ENCODE measurements around the gene ZNF45.
"Not testable (repeated sequence)": the region's sequence is repeated elsewhere in the genome, so short reads cannot be mapped to it uniquely, and the experiment has no call there.

The ZNF45 gene

GRCh38 chr19:43934985-43935708 is at the start of gene ZNF45:
ZNF45 (minus strand) TSS chr19:43935282; CDS start chr19:43922185, 13,097 bp downstream.
- DNase-seq, result peak; percentile 95

DNA sequence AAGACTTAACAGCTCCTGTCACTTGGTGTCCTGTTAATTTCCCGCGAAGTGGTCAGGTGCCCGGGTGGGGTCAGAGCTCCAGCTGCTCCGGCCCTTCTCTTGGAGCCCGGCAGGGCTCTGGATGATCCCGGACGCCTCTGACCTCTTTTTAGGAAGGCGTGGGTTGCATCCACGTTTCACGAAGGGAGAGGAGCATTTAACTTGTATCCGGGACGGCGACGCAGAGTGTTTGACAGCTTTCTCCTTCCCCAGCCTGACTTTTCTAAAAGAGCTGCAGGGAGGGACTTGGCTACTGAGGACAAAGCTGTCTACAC is 49.6 kb upstream of the ZNF45 start:
- no peak for DNase-seq

DNA sequence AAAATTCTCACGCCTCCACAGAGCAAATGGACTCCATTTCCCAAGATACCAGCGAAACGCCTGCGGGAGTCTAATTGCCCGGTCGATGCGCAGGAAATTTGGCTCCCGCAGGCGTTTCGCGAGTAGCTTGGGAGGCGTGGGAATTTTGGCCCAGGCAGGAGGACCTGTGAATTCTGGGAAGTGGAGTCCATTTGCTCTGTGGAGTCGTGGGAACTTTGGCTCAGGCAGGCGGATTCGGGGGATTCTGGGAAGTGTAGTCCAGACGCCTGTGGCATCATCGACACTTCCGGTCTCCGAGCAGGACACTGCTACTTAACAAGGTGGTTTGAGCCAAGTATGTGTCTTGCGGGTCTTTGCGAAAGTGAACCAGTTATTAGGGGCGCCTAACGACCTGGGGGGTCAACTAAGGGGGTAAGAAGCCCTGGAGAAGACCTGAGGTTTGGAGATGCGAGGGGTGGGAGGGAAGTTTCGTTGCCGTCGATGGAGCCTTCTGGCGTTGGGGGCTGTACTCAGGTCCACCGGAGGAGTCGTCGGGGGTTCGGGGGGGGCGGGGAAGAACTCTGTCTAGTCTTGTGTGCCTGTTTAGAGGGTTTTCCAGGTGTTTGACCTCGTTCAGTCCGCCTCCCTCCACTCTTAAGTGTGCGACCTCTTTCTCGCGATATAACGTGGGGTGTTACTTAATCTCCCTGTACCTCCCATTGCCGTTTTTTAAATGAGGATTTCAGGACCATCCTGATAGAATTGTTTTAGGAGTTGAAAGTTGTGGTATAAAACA is 49.0 kb upstream of the ZNF45 start, which contains the start of gene ZNF155:
TSS of gene ZNF155 (plus strand) at position 277 of the 775 bp plus-strand sequence. CDS start 4,356 bp downstream, outside the sequence.
- DNase-seq, result peak; percentile 96

- DNase-seq, result no peak
Measured at GRCh38 chr19:43983544-43983911, 48.4 kb upstream of the ZNF45 start.

GRCh38 chr19:43976732-43977131 is 41.6 kb upstream of the ZNF45 start:
- no peak for DNase-seq

DNA sequence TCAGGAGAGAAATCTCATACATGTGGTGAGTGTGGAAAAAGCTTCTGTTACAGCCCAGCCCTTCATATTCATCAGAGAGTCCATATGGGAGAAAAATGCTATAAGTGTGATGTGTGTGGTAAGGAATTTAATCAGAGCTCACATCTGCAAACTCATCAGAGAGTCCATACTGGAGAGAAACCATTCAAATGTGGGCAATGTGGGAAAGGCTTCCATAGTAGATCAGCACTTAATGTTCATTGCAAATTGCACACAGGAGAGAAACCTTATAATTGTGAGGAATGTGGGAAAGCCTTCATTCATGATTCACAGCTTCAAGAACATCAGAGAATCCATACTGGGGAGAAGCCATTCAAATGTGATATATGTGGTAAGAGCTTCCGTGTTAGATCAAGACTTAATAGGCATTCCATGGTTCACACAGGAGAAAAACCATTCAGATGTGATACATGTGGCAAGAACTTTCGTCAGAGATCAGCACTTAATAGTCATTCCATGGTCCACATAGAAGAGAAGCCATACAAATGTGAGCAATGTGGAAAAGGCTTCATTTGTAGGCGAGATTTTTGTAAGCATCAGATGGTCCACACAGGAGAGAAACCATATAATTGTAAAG is 31.1 kb upstream of the ZNF45 start:
- no peak for DNase-seq

DNA sequence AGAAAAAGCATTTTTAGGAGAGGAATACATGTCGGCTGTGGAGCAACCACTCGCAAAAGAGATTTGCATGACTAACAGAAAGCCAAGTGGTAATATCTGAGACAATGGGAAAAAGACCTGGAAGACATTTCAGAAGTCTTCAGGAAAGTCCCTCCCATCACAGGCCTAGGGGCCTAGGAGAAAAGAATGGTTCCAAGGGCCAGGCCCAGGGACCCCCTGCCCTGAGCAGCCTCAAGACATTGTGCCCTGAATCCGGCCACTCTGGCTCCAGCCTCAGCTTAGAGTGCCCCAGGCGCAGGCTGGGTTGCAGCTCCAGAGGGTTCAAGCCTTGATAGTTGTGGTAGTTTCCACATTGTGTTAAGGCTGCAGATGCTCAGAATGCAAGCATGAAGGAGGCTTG is 25.3 kb upstream of the ZNF45 start:
- no peak for DNase-seq

- DNase-seq, result no peak
Measured at GRCh38 chr19:43957891-43958290, 22.8 kb upstream of the ZNF45 start.

DNA sequence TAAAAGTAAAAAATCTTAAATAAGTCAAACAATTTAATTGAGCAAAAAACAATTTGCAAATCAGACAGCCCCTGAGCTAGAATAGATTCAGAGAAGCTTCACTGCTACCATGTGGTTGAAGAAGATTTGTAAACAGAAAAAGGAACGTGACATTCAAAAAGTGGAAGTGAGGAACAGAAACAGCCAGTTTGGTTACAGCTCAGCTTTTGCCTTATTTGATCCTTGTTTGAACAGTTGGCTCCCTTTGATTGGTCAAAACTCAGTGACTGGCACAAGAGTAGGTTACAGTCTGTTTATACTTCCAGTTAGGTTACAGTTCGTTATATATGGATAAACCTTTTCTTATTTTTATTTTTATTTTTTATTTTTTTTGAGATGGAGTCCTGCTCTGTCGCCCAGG is 21.7 kb upstream of the ZNF45 start:
- no peak for DNase-seq

GRCh38 chr19:43950834-43951645 is 16.0 kb upstream of the ZNF45 start, which contains the start of gene ZNF221:
ZNF221 (plus strand) TSS chr19:43951228; CDS start chr19:43962727, 11,499 bp downstream.
- DNase-seq, result peak; percentile 94

- DNase-seq, result not testable (repeated sequence)
Measured at GRCh38 chr19:43949803-43950202, 14.7 kb upstream of the ZNF45 start.

DNA sequence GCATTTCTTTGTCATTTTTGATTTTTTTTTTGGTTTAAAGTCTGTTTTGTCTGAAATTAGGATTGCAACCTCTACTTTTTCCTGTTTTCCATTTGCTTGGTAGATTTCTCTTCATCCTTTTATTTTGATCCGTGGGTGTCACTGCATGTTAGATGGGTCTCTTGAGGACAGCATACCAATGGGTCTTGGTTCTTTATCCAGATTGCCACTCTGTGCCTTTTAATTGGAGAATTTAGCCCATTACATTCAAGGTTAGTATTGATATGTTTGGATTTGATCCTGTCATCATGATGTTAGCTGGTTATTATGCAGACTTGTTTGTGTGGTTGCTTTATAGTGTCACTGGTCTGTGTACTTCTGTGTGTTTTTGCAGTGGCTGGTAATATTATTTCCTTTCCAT is 12.3 kb upstream of the ZNF45 start:
- not testable (repeated sequence) for DNase-seq

DNA sequence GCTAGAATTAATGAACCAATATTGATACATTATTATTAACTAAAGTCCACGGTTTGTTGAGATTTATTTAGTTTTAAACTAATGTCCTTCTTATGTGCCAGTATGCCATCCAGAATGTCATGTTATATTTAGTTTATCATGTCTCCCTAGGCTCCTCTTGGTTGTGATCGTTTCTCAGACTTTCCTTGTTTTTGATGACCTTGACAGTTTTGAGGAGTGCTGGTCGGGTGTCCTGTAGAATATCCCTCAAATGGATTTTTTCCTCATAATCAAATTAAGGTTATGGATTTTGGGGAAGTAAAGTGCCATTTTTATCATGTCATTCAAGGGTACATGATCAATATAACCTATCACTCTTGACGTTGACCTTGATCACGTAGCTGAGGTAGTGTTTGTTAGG is 6.1 kb upstream of the ZNF45 start:
- no peak for DNase-seq

DNA sequence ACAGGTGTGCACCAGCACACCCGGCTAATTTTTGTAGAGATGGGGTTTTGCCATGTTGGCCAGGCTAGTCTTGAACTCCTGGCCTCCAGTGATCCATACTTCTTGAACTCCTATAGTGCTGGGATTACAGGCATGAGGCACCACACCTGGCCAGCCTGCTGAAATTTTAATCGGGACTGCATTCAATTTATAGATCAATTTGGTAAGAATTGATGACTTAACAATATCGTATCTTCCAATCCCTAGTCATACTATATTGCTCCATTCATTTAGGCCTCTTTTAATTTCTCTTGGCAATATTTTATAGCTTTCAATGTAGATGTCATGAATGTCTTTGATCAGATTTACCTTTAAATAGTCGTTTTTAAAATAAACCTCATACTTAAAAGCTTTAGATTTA is 5.6 kb upstream of the ZNF45 start:
- DNase-seq, result no peak

DNA sequence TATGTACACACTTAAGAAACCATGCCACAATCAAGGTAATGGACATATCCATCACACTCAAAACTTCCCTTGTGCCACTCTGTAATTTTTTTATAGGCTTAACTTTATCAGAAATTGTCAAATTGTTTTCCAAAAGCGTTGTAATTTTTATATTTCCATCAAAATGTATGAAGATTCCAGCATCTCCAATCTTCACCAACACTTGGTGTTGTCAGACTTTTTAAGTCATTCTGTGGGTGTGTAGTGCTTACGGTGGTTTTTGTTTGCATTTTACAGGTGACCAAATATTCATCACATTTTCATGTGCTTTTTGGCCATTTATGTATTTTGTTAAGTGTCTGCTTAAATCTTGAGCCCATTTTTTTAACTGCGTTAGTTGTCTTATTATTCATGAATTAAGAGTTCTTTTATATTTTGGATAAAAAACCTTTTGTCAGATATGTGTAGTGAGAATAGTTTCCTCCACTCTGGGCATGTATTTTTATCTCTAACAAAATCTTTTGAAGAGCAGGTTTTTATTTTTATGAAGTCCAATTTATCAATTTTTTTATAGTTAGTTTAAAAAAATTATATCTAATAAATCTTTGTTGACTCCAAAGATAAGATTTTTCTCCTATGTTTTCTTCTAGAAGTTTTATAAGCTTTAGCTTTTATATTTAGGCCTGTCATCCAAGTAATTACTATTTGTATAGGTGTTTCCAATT is 4.6 kb upstream of the ZNF45 start:
- no peak for DNase-seq

- DNase-seq, result no peak
Measured at GRCh38 chr19:43936188-43936587, 1.1 kb upstream of the ZNF45 start.

- DNase-seq, result no peak
Measured at GRCh38 chr19:43934055-43934984, 762 bp downstream of the ZNF45 start.

DNA sequence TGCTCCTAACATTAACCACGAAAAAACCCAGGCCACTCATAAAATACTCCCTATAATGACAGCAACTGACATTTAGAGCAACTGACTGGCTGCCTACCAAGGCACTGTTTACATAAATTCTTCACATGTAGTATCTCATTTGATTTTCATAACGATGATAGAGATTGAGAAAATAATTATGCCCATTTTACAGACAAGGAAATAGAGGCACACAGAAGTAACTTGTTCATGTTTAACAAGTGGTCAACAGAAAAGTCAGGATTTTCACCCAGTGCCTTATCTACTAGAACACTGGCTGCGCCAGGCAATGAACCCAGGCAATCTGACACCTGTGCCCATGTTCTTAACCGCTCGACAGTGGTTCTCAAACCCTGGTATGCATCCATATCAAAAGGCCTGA is 6.3 kb downstream of the ZNF45 start:
- DNase-seq, result no peak

GRCh38 chr19:43923875-43924274 is 11.2 kb downstream of the ZNF45 start:
- DNase-seq, result no peak

GRCh38 chr19:43914051-43914450 is 21.0 kb downstream of the ZNF45 start:
- DNase-seq, result no peak

- no peak for DNase-seq
Measured at GRCh38 chr19:43913383-43913782, 21.7 kb downstream of the ZNF45 start.

Measured in femur (tissue), 1 donor.